ENCODE data around the gene PHRF1.

GRCh38 chr11:615504-616319 lies 39.4 kb downstream of the PHRF1 start, which contains the start of gene IRF7:
- peak; percentile 53 for TF ChIP-seq POLR2A (IDR thresholded peaks at IDR 0.05; ENCODE audit: low read depth)
- no peak for TF ChIP-seq CTCF (IDR thresholded peaks at IDR 0.05)
- TF ChIP-seq EP300 (IDR thresholded peaks at IDR 0.05): peak; percentile 54

Data from esophagus muscularis mucosa (tissue), 4 donors.